HCT116 (cell line): Measurements from ENCODE around the gene EEF1A2. TPM values are rescaled to one million over a fixed set of nuclear protein-coding genes. Genes with fewer than 3 reads are reported as not detected.

Experiments used
- ATAC-seq: fragments of 200-7000 bp; cut with Tn5 transposase; 2 replicates; pipeline ENCODE4 v1.9.1; 2020; ENCODE audit warnings: mild to moderate bottlenecking, moderate library complexity
- BruUV-seq: library from RNA; stranded (reverse); fragments of 400-500 nt; replicated peaks from 2 replicates; lab custom pipeline; 2021; lab: Mats Ljungman, UMichigan
- CTCF ChIA-PET: fragments of 300-600 bp; sonication (Branson Sonifier 250); formaldehyde crosslinking; loops from one replicate; lab custom pipeline; 2021; ENCODE audit warnings: antibody characterized with exemption; lab: Charles Lee
- POLR2A ChIA-PET: fragments of 300-600, 350-600 bp; sonication (Branson Sonifier 250); formaldehyde crosslinking; loops from one replicate; lab custom pipeline; 2021; ENCODE audit warnings: antibody characterized with exemption; lab: Charles Lee
- RAD21 ChIA-PET, 2 experiments: fragments of 300-600 bp; sonication (Branson Sonifier 250); formaldehyde crosslinking; loops; one replicate each; lab custom pipeline; 2023; ENCODE audit warnings: low total read pairs in 2 of 2; ENCODE audit not compliant: uncharacterized antibody in 2 of 2, unreplicated experiment in 2 of 2, low non-redundant PET in 1 of 2; lab: Charles Lee
- DNase-seq: peaks from one replicate; pipeline ENCODE4 v3.0.0-alpha.2; 2010; ENCODE audit warnings: low read depth, low spot score
- H2AFZ ChIP-seq: fragments of 200-600 bp; shearing (Covaris generic), sonication (generic); 2 replicates; pipeline ENCODE4 v1.6.1; 2017; ENCODE audit warnings: low read depth, mixed run types, mixed read lengths, antibody characterized with exemption, low read length; ENCODE audit not compliant: poor library complexity, severe bottlenecking
- H3K27ac ChIP-seq: 2 replicates; pipeline ENCODE4 v1.5.1; 2012; ENCODE audit warnings: low read depth, low read length
- H3K27me3 ChIP-seq: fragments of 200-600 bp; sonication (generic); 2 replicates; pipeline ENCODE4 v1.6.1; 2016; ENCODE audit warnings: mixed run types, low read length, mixed read lengths; ENCODE audit not compliant: insufficient read depth
- H3K36me3 ChIP-seq, 2 experiments: fragments of 200-500 bp in 1 of 2; fragments of 200-600 bp in 1 of 2; sonication (Bioruptor generic) in 1 of 2; sonication (generic) in 1 of 2; 2 replicates each; pipeline versions ENCODE4 v1.5.1 to v1.6.1; 2014 to 2016; ENCODE audit warnings: low read length in 2 of 2, inconsistent platforms in 1 of 2, mixed read lengths in 1 of 2, mixed run types in 1 of 2; ENCODE audit not compliant: insufficient read depth in 2 of 2, control insufficient read depth in 1 of 2
- H3K4me1 ChIP-seq, 2 experiments: fragments of 200-600 bp in 1 of 2; sonication (generic) in 1 of 2; 2 replicates each; pipeline versions ENCODE4 v1.5.1 to v1.6.1; 2012 to 2017; ENCODE audit warnings: low read length in 2 of 2, inconsistent platforms in 1 of 2, mild to moderate bottlenecking in 1 of 2, mixed read lengths in 1 of 2, mixed run types in 1 of 2, moderate library complexity in 1 of 2; ENCODE audit not compliant: insufficient read depth in 2 of 2, control insufficient read depth in 1 of 2
- H3K4me2 ChIP-seq: fragments of 200-600 bp; sonication (generic); 2 replicates; pipeline ENCODE4 v1.6.1; 2017; ENCODE audit warnings: mixed run types, low read length, mixed read lengths
- H3K4me3 ChIP-seq, 2 experiments: fragments of 200-600 bp in 1 of 2; sonication (generic) in 1 of 2; replicated peaks in 1 of 2; 2 replicates each; pipeline ENCODE4 v1.5.1; 2011 to 2016; ENCODE audit warnings: low read length in 2 of 2, control low read depth in 1 of 2, low read depth in 1 of 2, mild to moderate bottlenecking in 1 of 2, mixed read lengths in 1 of 2, mixed run types in 1 of 2
- H3K79me2 ChIP-seq: fragments of 200-600 bp; sonication (generic); 2 replicates; pipeline ENCODE4 v1.6.1; 2017; ENCODE audit warnings: mild to moderate bottlenecking, mixed run types, low read length, moderate library complexity, mixed read lengths; ENCODE audit not compliant: insufficient read depth
- H3K9ac ChIP-seq: fragments of 200-600 bp; sonication (generic); 2 replicates; pipeline ENCODE4 v1.6.1; 2016; ENCODE audit warnings: low read length, mixed read lengths
- H3K9me2 ChIP-seq: fragments of 200-600 bp; sonication (generic), shearing (Covaris generic); 2 replicates; pipeline ENCODE4 v1.6.1; 2017; ENCODE audit warnings: mixed run types, mild to moderate bottlenecking, moderate library complexity; ENCODE audit not compliant: insufficient read depth
- H3K9me3 ChIP-seq, 2 experiments: fragments of 200-500 bp in 1 of 2; fragments of 200-600 bp in 1 of 2; sonication (Bioruptor generic) in 1 of 2; sonication (generic) in 1 of 2; 2 replicates each; pipeline ENCODE4 v1.6.1; 2014 to 2017; ENCODE audit warnings: low read length in 2 of 2, mixed read lengths in 2 of 2, inconsistent platforms in 1 of 2, low read depth in 1 of 2, mild to moderate bottlenecking in 1 of 2, mixed run types in 1 of 2, moderate library complexity in 1 of 2; ENCODE audit not compliant: control insufficient read depth in 1 of 2, insufficient read depth in 1 of 2
- H4K20me1 ChIP-seq: fragments of 200-600 bp; sonication (generic), shearing (Covaris generic); 2 replicates; pipeline ENCODE4 v1.6.1; 2017; ENCODE audit warnings: mixed run types, mild to moderate bottlenecking, moderate library complexity; ENCODE audit not compliant: insufficient read depth
- CBX3 ChIP-seq: IDR thresholded peaks from 2 replicates; pipeline ENCODE4 v1.6.1; 2012; ENCODE audit warnings: low read depth
- CEBPB ChIP-seq: IDR thresholded peaks from 2 replicates; pipeline ENCODE4 v1.6.1; 2012; ENCODE audit warnings: low read depth
- EGR1 ChIP-seq: IDR thresholded peaks from 2 replicates; pipeline ENCODE4 v1.6.1; 2012; ENCODE audit warnings: low read depth
- ELF1 ChIP-seq: IDR thresholded peaks from 2 replicates; pipeline ENCODE4 v1.6.1; 2012; ENCODE audit warnings: low read depth, borderline replicate concordance
- EZH2 ChIP-seq: fragments of 200-600 bp; sonication (generic); IDR thresholded peaks from 2 replicates; pipeline ENCODE4 v1.6.1; 2017; ENCODE audit warnings: antibody characterized with exemption, mixed run types
- EZH2phosphoT487 ChIP-seq: fragments of 200-600 bp; IDR thresholded peaks from 2 replicates; pipeline ENCODE4 v1.6.1; 2018; ENCODE audit warnings: antibody characterized with exemption, borderline replicate concordance
- FOSL1 ChIP-seq: IDR thresholded peaks from 2 replicates; pipeline ENCODE4 v1.6.1; 2012; ENCODE audit warnings: low read depth
- POLR2AphosphoS5 ChIP-seq: IDR thresholded peaks from 2 replicates; pipeline ENCODE4 v1.6.1; 2011; ENCODE audit warnings: mild to moderate bottlenecking, low read depth, low read length, moderate library complexity
- RAD21 ChIP-seq: IDR thresholded peaks from 2 replicates; pipeline ENCODE4 v1.6.1; 2012; ENCODE audit warnings: low read depth, mild to moderate bottlenecking
- SIN3A ChIP-seq: IDR thresholded peaks from 2 replicates; pipeline ENCODE4 v1.6.1; 2012; ENCODE audit warnings: low read depth
- SP1 ChIP-seq: IDR thresholded peaks from 2 replicates; pipeline ENCODE4 v1.6.1; 2012; ENCODE audit warnings: low read depth
- SRF ChIP-seq: IDR thresholded peaks from 2 replicates; pipeline ENCODE4 v1.6.1; 2012; ENCODE audit warnings: low read depth
- TCF7L2 ChIP-seq: IDR thresholded peaks from 2 replicates; pipeline ENCODE4 v1.7.0; 2011; ENCODE audit warnings: borderline replicate concordance, inconsistent platforms; ENCODE audit not compliant: insufficient read depth, insufficient read length; ENCODE audit errors: extremely low read depth
- YY1 ChIP-seq: IDR thresholded peaks from 2 replicates; pipeline ENCODE4 v1.6.1; 2011; ENCODE audit warnings: low read length, low read depth, moderate library complexity, mild to moderate bottlenecking; ENCODE audit not compliant: insufficient replicate concordance; ENCODE audit errors: extremely low read depth
- ZFX ChIP-seq: fragments of 450-650 bp; IDR thresholded peaks from 2 replicates; pipeline ENCODE4 v1.6.1; 2017
- intact Hi-C: fragments of 100-400 bp; cut with micrococcal nuclease; formaldehyde crosslinking; loops from 2 replicates; pipeline ENCODE4 v1.10.0; 2022
- total RNA-seq: library from RNA; stranded (reverse); gene quantifications from one replicate; pipeline ENCODE4 v1.2.1, GENCODE V29; 2021; ENCODE audit not compliant: unreplicated experiment
- TF ChIP-seq, protein P1 (sequence below): IDR thresholded peaks from 2 replicates; pipeline ENCODE4 v1.6.1; 2012; ENCODE audit warnings: low read depth
- TF ChIP-seq, protein P2 (sequence below): IDR thresholded peaks from 2 replicates; pipeline ENCODE4 v1.6.1; 2012
- TF ChIP-seq, protein P3 (sequence below): IDR thresholded peaks from 2 replicates; pipeline ENCODE4 v1.6.1; 2012
- TF ChIP-seq, protein P4 (sequence below): IDR thresholded peaks from 2 replicates; pipeline ENCODE4 v1.6.1; 2011; ENCODE audit warnings: mild to moderate bottlenecking, low read length, moderate library complexity; ENCODE audit not compliant: insufficient replicate concordance; ENCODE audit errors: extremely low read depth
- TF ChIP-seq, protein P5 (sequence below), 3 experiments: fragments of 200-600 bp in 1 of 3; sonication (generic) in 1 of 3; IDR thresholded peaks in 2 of 3; conservative IDR thresholded peaks in 1 of 3; 2 replicates each; pipeline ENCODE4 v1.5.1; 2012 to 2017; ENCODE audit warnings: low read depth in 2 of 3, low read length in 2 of 3, antibody characterized with exemption in 1 of 3, borderline replicate concordance in 1 of 3, control low read depth in 1 of 3, mild to moderate bottlenecking in 1 of 3, mixed read lengths in 1 of 3, mixed run types in 1 of 3, moderate library complexity in 1 of 3; ENCODE audit not compliant: insufficient read depth in 1 of 3

Gene EEF1A2
- total RNA-seq, 1 experiment from 2014 or later = 454 TPM

DNA sequence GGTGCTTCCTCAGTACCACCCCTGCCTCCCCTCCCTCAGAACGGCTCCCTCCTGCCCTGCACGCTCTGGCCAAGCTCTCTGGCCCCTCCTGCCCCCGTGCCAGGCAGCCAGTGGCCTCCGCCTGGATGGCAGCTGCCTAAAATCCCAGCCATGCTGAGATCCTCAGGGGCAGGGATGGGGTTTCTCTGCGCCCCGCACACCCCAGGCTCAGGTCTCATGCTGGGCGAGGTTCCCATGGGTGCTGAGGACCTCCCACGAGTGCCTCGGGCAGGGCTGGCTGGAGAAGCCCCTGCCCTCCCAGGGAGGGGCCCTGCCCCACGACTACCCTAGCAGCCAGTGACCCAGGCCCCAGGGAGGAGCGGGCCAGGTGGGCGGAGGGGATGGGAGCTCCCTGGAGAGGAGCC lies 35.5 kb upstream of the EEF1A2 start:
- Histone ChIP-seq H3K79me2 (no peaks in the 10 kb centered on the region), H3K9me3 (no peaks in the 10 kb centered on the region), H3K4me2 (peak overlapping the region; percentile 68), H3K9me2 (no peaks in the 10 kb centered on the region), H3K27me3 (no peaks in the 10 kb centered on the region), H3K4me1 (peaks cover 36 to 57% of the 10 kb centered on the region in 2 experiments), H3K36me3 (no peaks in the 10 kb centered on the region), H2AFZ (no peak overlapping the region), H3K27ac (peak overlapping the region; percentile 71; the same call in 1 of the 2 replicates), H4K20me1 (no peaks in the 10 kb centered on the region), H3K9ac (peak overlapping the region; percentile 22), H3K4me3 (no peak overlapping the region)
- CTCF ChIA-PET = no interaction called here
- BruUV-seq = no TSS peak
- ATAC-seq (no peak), DNase-seq (no peak)
- TF ChIP-seq CEBPB (no peak), EGR1 (no peak), EZH2 (no peak), RAD21 (no peak), ZFX (no peak), SP1 (no peak), CBX3 (no peak), SRF (no peak), SIN3A (no peak), YY1 (no peak), POLR2AphosphoS5 (no peak), TCF7L2 (no peak), EZH2phosphoT487 (no peak), ELF1 (no peak), FOSL1 (no peak)
- TF ChIP-seq, protein P1, sequence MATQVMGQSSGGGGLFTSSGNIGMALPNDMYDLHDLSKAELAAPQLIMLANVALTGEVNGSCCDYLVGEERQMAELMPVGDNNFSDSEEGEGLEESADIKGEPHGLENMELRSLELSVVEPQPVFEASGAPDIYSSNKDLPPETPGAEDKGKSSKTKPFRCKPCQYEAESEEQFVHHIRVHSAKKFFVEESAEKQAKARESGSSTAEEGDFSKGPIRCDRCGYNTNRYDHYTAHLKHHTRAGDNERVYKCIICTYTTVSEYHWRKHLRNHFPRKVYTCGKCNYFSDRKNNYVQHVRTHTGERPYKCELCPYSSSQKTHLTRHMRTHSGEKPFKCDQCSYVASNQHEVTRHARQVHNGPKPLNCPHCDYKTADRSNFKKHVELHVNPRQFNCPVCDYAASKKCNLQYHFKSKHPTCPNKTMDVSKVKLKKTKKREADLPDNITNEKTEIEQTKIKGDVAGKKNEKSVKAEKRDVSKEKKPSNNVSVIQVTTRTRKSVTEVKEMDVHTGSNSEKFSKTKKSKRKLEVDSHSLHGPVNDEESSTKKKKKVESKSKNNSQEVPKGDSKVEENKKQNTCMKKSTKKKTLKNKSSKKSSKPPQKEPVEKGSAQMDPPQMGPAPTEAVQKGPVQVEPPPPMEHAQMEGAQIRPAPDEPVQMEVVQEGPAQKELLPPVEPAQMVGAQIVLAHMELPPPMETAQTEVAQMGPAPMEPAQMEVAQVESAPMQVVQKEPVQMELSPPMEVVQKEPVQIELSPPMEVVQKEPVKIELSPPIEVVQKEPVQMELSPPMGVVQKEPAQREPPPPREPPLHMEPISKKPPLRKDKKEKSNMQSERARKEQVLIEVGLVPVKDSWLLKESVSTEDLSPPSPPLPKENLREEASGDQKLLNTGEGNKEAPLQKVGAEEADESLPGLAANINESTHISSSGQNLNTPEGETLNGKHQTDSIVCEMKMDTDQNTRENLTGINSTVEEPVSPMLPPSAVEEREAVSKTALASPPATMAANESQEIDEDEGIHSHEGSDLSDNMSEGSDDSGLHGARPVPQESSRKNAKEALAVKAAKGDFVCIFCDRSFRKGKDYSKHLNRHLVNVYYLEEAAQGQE = no peak
- TF ChIP-seq, protein P2, sequence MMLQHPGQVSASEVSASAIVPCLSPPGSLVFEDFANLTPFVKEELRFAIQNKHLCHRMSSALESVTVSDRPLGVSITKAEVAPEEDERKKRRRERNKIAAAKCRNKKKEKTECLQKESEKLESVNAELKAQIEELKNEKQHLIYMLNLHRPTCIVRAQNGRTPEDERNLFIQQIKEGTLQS = no peak
- TF ChIP-seq, protein P3, sequence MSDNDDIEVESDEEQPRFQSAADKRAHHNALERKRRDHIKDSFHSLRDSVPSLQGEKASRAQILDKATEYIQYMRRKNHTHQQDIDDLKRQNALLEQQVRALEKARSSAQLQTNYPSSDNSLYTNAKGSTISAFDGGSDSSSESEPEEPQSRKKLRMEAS = no peak
- TF ChIP-seq, protein P4, sequence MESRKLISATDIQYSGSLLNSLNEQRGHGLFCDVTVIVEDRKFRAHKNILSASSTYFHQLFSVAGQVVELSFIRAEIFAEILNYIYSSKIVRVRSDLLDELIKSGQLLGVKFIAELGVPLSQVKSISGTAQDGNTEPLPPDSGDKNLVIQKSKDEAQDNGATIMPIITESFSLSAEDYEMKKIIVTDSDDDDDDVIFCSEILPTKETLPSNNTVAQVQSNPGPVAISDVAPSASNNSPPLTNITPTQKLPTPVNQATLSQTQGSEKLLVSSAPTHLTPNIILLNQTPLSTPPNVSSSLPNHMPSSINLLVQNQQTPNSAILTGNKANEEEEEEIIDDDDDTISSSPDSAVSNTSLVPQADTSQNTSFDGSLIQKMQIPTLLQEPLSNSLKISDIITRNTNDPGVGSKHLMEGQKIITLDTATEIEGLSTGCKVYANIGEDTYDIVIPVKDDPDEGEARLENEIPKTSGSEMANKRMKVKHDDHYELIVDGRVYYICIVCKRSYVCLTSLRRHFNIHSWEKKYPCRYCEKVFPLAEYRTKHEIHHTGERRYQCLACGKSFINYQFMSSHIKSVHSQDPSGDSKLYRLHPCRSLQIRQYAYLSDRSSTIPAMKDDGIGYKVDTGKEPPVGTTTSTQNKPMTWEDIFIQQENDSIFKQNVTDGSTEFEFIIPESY = no peak
- TF ChIP-seq, protein P5, sequence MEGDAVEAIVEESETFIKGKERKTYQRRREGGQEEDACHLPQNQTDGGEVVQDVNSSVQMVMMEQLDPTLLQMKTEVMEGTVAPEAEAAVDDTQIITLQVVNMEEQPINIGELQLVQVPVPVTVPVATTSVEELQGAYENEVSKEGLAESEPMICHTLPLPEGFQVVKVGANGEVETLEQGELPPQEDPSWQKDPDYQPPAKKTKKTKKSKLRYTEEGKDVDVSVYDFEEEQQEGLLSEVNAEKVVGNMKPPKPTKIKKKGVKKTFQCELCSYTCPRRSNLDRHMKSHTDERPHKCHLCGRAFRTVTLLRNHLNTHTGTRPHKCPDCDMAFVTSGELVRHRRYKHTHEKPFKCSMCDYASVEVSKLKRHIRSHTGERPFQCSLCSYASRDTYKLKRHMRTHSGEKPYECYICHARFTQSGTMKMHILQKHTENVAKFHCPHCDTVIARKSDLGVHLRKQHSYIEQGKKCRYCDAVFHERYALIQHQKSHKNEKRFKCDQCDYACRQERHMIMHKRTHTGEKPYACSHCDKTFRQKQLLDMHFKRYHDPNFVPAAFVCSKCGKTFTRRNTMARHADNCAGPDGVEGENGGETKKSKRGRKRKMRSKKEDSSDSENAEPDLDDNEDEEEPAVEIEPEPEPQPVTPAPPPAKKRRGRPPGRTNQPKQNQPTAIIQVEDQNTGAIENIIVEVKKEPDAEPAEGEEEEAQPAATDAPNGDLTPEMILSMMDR (IDR thresholded peaks at IDR 0.05 in 2 of 3, conservative IDR thresholded peaks at IDR 0.05 in 1 of 3; ENCODE audit: borderline replicate concordance in 1 of 3, insufficient read depth in 1 of 3, low read depth in 2 of 3, low read length in 2 of 3) = no peak
- intact Hi-C loops = loop anchor here (10.0 kb wide), 1 partner anchor 100 kb away; no protein-coding TSS in a partner anchor
- POLR2A ChIA-PET = interaction anchor here (0.6 kb wide), 1 partner anchor 32 kb away, joined by 5 read pairs; no protein-coding TSS in a partner anchor
- RAD21 ChIA-PET = no interaction called here
